ENCODE measurements around the gene CAMK1G. TPM values are rescaled to one million over a fixed set of nuclear protein-coding genes. Genes with fewer than 3 reads are reported as not detected.
A peak's percentile ranks its signal among the peaks of the same experiment; 100 is the strongest.

The CAMK1G gene
- 1.5 and 2.3 TPM in 2 replicates for total RNA-seq (2014; rRNA removed; shearing (Covaris generic))

- peak; percentile 66 for DNase-seq (ENCODE audit: low spot score)
- in situ Hi-C loops (cut with HindIII; ENCODE audit: low sequenced_read_pairs), result loop anchor here (5.0 kb wide), 1 partner anchor 34 kb away; no protein-coding TSS in a partner anchor
Observed at GRCh38 chr1:209583408-209583807, at the start of gene CAMK1G. CAMK1G (plus strand) TSS chr1:209583714; CDS start chr1:209594984, 11,270 bp downstream.

GRCh38 chr1:209534496-209535250 lies 48.8 kb upstream of the CAMK1G start:
- DNase-seq (ENCODE audit: low spot score), result no peak
- in situ Hi-C loops (cut with HindIII; ENCODE audit: low sequenced_read_pairs), result no loop called here

GRCh38 chr1:209536843-209537242 lies 46.7 kb upstream of the CAMK1G start:
- no peak for DNase-seq (ENCODE audit: low spot score)
- in situ Hi-C loops (cut with HindIII; ENCODE audit: low sequenced_read_pairs), result no loop called here

GRCh38 chr1:209537336-209538114 lies 46.0 kb upstream of the CAMK1G start:
- DNase-seq (ENCODE audit: low spot score), result no peak
- in situ Hi-C loops (cut with HindIII; ENCODE audit: low sequenced_read_pairs), result no loop called here

- in situ Hi-C loops (cut with HindIII; ENCODE audit: low sequenced_read_pairs), result no loop called here
- no peak for DNase-seq (ENCODE audit: low spot score)
Observed at GRCh38 chr1:209539576-209539975, 43.9 kb upstream of the CAMK1G start.

GRCh38 chr1:209542585-209542984 lies 40.9 kb upstream of the CAMK1G start:
- in situ Hi-C loops (cut with HindIII; ENCODE audit: low sequenced_read_pairs), result no loop called here
- no peak for DNase-seq (ENCODE audit: low spot score)

- in situ Hi-C loops (cut with HindIII; ENCODE audit: low sequenced_read_pairs), result no loop called here
- DNase-seq (ENCODE audit: low spot score), result no peak
Observed at GRCh38 chr1:209544098-209544497, 39.4 kb upstream of the CAMK1G start.

- in situ Hi-C loops (cut with HindIII; ENCODE audit: low sequenced_read_pairs), result no loop called here
- DNase-seq (ENCODE audit: low spot score), result no peak
Observed at GRCh38 chr1:209545423-209545822, 38.1 kb upstream of the CAMK1G start.

- in situ Hi-C loops (cut with HindIII; ENCODE audit: low sequenced_read_pairs), result no loop called here
- DNase-seq (ENCODE audit: low spot score), result peak; percentile 11
Observed at GRCh38 chr1:209546390-209547085, 37.0 kb upstream of the CAMK1G start.

GRCh38 chr1:209547626-209548025 lies 35.9 kb upstream of the CAMK1G start:
- in situ Hi-C loops (cut with HindIII; ENCODE audit: low sequenced_read_pairs), result no loop called here
- DNase-seq (ENCODE audit: low spot score), result no peak

GRCh38 chr1:209549443-209550205 lies 33.9 kb upstream of the CAMK1G start:
- DNase-seq (ENCODE audit: low spot score), result no peak
- in situ Hi-C loops (cut with HindIII; ENCODE audit: low sequenced_read_pairs), result no loop called here

GRCh38 chr1:209550519-209550918 lies 33.0 kb upstream of the CAMK1G start:
- in situ Hi-C loops (cut with HindIII; ENCODE audit: low sequenced_read_pairs), result no loop called here

GRCh38 chr1:209552406-209553264 lies 30.9 kb upstream of the CAMK1G start:
- in situ Hi-C loops (cut with HindIII; ENCODE audit: low sequenced_read_pairs), result no loop called here
- peak; percentile 80 for DNase-seq (ENCODE audit: low spot score)

More at GRCh38 chr1:209550519-209550918, 33.0 kb upstream of the CAMK1G start:
- no peak for DNase-seq (ENCODE audit: low spot score)

GRCh38 chr1:209554761-209555611 lies 28.5 kb upstream of the CAMK1G start:
- in situ Hi-C loops (cut with HindIII; ENCODE audit: low sequenced_read_pairs), result no loop called here

GRCh38 chr1:209556162-209556690 lies 27.3 kb upstream of the CAMK1G start:
- no peak for DNase-seq (ENCODE audit: low spot score)

More at GRCh38 chr1:209554761-209555611, 28.5 kb upstream of the CAMK1G start:
- no peak for DNase-seq (ENCODE audit: low spot score)

GRCh38 chr1:209557221-209557620 lies 26.3 kb upstream of the CAMK1G start:
- no peak for DNase-seq (ENCODE audit: low spot score)
- in situ Hi-C loops (cut with HindIII; ENCODE audit: low sequenced_read_pairs), result no loop called here

More at GRCh38 chr1:209556162-209556690, 27.3 kb upstream of the CAMK1G start:
- in situ Hi-C loops (cut with HindIII; ENCODE audit: low sequenced_read_pairs), result no loop called here

GRCh38 chr1:209560529-209560928 lies 23.0 kb upstream of the CAMK1G start:
- DNase-seq (ENCODE audit: low spot score), result no peak
- in situ Hi-C loops (cut with HindIII; ENCODE audit: low sequenced_read_pairs), result no loop called here

All from G401 (cell line).